ENCODE data around the gene KAT14. TPM values are rescaled to one million over a fixed set of nuclear protein-coding genes. Genes with fewer than 3 reads are reported as not detected.

The KAT14 gene
- total RNA-seq, 1 experiment from 2014 or later, result 10.8 TPM

GRCh38 chr20:18138639-18139583 is 1.2 kb downstream of the KAT14 start:
- no peak for TF ChIP-seq EZH2phosphoT487 (IDR thresholded peaks at IDR 0.05; ENCODE audit: borderline replicate concordance, low read length)
- no peak for TF ChIP-seq EZH2 (IDR thresholded peaks at IDR 0.05; ENCODE audit: low read length, unreplicated experiment)
- no peak for TF ChIP-seq CTCF (conservative IDR thresholded peaks at IDR 0.05; ENCODE audit: low read depth, low read length)
- Histone ChIP-seq H3K27me3 (ENCODE audit: low read length) (no peaks in the 10 kb centered on the region), H3K9me3 (ENCODE audit: low read length) (no peaks in the 10 kb centered on the region), H3K9me2 (replicated peaks; ENCODE audit: low read length) (no peaks in the 10 kb centered on the region), H3K4me3 (ENCODE audit: low read length) (peak overlapping the region; percentile 92), H3K36me3 (ENCODE audit: low read depth, low read length) (0 out of 2 replicates have a peak, but pooled peaks cover 11% of the 10 kb centered on the region), H3K27ac (ENCODE audit: low read length) (no peak overlapping the region), H4K20me1 (ENCODE audit: low read length) (0 out of 2 replicates have a peak, but pooled peaks cover 6% of the 10 kb centered on the region), H3K4me2 (ENCODE audit: low read length) (peak overlapping the region; percentile 98), H2AFZ (ENCODE audit: low read length) (peak overlapping the region; percentile 100), H3K79me2 (ENCODE audit: low read length) (peaks cover 43% of the 10 kb centered on the region), H3K4me1 (ENCODE audit: insufficient read depth, low read length) (peaks cover 31% of the 10 kb centered on the region), H3F3A (ENCODE audit: low read length, unreplicated experiment) (no peaks in the 10 kb centered on the region), H3K9ac (ENCODE audit: low read length) (peak overlapping the region; percentile 97)
- DNase-seq (no peak), ATAC-seq (no peak)
- POLR2A ChIA-PET (ENCODE audit: unreplicated experiment), result no interaction called here
- TSS peak; percentile 60 for BruUV-seq (replicated peaks)
- CTCF ChIA-PET, result no interaction called here
- intact Hi-C loops (cut with micrococcal nuclease), result loop anchor here (2.0 kb wide), 2 partner anchors 114 to 150 kb away; partner anchors contain the start of gene ZNF133

DNA sequence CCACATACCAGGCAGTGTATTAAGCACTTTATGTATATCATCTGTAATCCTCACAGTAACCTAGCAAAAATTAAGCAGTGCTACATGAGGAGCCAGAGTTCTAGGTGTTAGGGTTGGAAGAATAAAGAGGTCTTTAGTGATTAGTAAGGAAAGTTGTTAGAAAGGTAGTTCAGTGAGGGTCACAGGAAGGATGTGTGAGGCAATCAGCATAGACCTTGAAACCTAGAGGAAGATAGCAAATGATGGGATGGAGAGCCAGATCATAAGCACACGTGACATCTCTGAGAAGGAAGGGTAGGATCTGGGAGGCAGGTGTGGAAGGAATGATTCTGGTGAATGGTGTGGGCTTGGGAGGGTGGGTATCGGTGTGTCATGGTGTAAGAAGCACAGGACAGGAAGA is 2.2 kb downstream of the KAT14 start:
- no peak overlapping the region for H2AFZ ChIP-seq (ENCODE audit: low read length)
- peaks cover 33% of the 10 kb centered on the region for H3K4me1 ChIP-seq (ENCODE audit: insufficient read depth, low read length)
- intact Hi-C loops (cut with micrococcal nuclease), result loop anchor here (2.0 kb wide), 2 partner anchors 113 to 149 kb away; partner anchors contain the start of gene ZNF133
- peak overlapping the region; percentile 92; the same call in 1 of the 2 replicates for H3K4me3 ChIP-seq (ENCODE audit: low read length)
- H3K9me2 ChIP-seq (replicated peaks; ENCODE audit: low read length), result no peaks in the 10 kb centered on the region
- DNase-seq, result no peak
- no peak overlapping the region for H3K9ac ChIP-seq (ENCODE audit: low read length)
- peak overlapping the region; percentile 98; the same call in 1 of the 2 replicates for H3K4me2 ChIP-seq (ENCODE audit: low read length)
- ATAC-seq, result no peak
- H3K36me3 ChIP-seq (ENCODE audit: low read depth, low read length), result 0 out of 2 replicates have a peak, but pooled peaks cover 11% of the 10 kb centered on the region
- no TSS peak for BruUV-seq (replicated peaks)
- ChIA-PET CTCF (no interaction called here), POLR2A (ENCODE audit: unreplicated experiment) (no interaction called here)
- H3K27me3 ChIP-seq (ENCODE audit: low read length), result no peaks in the 10 kb centered on the region
- no peaks in the 10 kb centered on the region for H3F3A ChIP-seq (ENCODE audit: low read length, unreplicated experiment)
- H3K27ac ChIP-seq (ENCODE audit: low read length), result no peak overlapping the region
- peaks cover 43% of the 10 kb centered on the region for H3K79me2 ChIP-seq (ENCODE audit: low read length)
- TF ChIP-seq CTCF (conservative IDR thresholded peaks at IDR 0.05; ENCODE audit: low read depth, low read length), result no peak
- TF ChIP-seq EZH2phosphoT487 (IDR thresholded peaks at IDR 0.05; ENCODE audit: borderline replicate concordance, low read length), result no peak
- TF ChIP-seq EZH2 (IDR thresholded peaks at IDR 0.05; ENCODE audit: low read length, unreplicated experiment), result no peak
- no peaks in the 10 kb centered on the region for H3K9me3 ChIP-seq (ENCODE audit: low read length)
- H4K20me1 ChIP-seq (ENCODE audit: low read length), result 0 out of 2 replicates have a peak, but pooled peaks cover 6% of the 10 kb centered on the region
